Fibroblast of mammary gland (primary cell): Measurements from ENCODE around the gene BPGM.

Experiments used
- DNase-seq: peaks from one replicate; pipeline ENCODE4 v3.0.0-alpha.2; 2010; ENCODE audit warnings: low read depth
- H3K4me3 ChIP-seq: 2 replicates; pipeline ENCODE4 v1.5.1; 2011; ENCODE audit warnings: low read depth, mild to moderate bottlenecking, low read length, moderate library complexity; ENCODE audit not compliant: control insufficient read depth
- TF ChIP-seq, protein P1 (sequence below): conservative IDR thresholded peaks from 2 replicates; pipeline ENCODE4 v1.5.1; 2011; ENCODE audit warnings: low read depth, low read length, inconsistent platforms; ENCODE audit not compliant: control insufficient read depth, insufficient read depth

Gene BPGM

DNA sequence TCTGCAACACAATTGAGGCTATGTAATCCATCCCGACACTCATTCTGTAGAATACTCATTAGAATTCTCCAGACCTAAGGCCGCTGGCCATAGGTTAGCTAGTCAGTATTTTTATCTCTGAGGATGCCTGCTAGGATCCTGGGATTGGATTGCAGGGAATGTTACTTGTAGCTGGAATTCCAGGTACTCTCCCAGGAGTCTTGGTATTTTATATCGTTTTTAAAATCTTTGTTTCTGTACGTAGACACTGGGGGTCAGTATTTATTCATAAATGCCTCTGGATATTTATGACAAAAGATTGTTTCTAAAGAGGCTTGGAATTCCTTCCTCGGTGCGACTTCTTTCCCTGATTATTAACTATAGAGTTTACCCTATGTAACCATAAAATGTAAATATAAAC, 40.1 kb downstream of the BPGM start:
- TF ChIP-seq, protein P1, sequence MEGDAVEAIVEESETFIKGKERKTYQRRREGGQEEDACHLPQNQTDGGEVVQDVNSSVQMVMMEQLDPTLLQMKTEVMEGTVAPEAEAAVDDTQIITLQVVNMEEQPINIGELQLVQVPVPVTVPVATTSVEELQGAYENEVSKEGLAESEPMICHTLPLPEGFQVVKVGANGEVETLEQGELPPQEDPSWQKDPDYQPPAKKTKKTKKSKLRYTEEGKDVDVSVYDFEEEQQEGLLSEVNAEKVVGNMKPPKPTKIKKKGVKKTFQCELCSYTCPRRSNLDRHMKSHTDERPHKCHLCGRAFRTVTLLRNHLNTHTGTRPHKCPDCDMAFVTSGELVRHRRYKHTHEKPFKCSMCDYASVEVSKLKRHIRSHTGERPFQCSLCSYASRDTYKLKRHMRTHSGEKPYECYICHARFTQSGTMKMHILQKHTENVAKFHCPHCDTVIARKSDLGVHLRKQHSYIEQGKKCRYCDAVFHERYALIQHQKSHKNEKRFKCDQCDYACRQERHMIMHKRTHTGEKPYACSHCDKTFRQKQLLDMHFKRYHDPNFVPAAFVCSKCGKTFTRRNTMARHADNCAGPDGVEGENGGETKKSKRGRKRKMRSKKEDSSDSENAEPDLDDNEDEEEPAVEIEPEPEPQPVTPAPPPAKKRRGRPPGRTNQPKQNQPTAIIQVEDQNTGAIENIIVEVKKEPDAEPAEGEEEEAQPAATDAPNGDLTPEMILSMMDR: peak; percentile 41
- DNase-seq: peak; percentile 54
- no peak overlapping the region for H3K4me3 ChIP-seq

DNA sequence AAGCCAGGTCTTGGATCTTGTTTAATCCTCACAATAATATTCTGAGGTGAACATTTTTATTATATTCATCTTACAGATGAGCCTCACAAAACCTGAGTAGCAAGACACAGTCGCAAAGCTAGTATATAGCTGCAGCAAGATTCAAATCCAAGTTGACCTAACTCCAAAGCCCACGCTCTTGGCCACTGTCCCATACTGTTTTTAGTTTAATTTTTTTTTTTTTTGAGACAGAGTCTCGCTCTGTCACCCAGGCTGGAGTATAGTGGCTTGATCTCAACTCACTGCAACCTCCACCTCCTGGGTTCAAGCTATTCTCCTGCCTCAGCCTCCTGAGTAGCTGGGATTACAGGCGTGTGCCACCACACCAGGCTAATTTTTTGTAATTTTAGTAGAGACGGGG, 42.9 kb downstream of the BPGM start:
- H3K4me3 ChIP-seq: peak overlapping the region; percentile 25
- DNase-seq: peak; percentile 33

DNA sequence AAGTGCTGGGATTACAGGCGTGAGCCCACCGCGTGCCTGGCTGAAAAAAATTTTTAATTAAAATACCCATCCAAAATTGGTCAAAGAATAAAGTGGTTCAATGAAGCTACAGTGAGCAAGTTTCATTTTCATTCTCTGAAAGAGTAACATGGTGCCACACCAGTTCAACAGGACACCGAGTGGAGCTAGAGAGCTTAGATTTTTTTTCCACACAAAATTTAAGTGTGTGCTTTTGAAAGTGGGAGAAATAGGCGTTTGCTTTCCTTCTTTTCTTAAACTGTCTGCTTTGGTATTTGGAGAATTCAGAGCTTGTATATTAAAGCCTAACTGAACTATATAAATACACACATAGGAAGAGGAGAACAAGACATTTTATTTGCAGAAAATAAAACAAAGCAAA, 43.4 kb downstream of the BPGM start:
- DNase-seq: peak; percentile 72
- TF ChIP-seq, protein P1: peak; percentile 67
- peak overlapping the region; percentile 25 for H3K4me3 ChIP-seq

- no peak overlapping the region for H3K4me3 ChIP-seq
- DNase-seq: no peak
- TF ChIP-seq, protein P1: no peak
Observed at GRCh38 chr7:134690614-134691504, 44.2 kb downstream of the BPGM start.

DNA sequence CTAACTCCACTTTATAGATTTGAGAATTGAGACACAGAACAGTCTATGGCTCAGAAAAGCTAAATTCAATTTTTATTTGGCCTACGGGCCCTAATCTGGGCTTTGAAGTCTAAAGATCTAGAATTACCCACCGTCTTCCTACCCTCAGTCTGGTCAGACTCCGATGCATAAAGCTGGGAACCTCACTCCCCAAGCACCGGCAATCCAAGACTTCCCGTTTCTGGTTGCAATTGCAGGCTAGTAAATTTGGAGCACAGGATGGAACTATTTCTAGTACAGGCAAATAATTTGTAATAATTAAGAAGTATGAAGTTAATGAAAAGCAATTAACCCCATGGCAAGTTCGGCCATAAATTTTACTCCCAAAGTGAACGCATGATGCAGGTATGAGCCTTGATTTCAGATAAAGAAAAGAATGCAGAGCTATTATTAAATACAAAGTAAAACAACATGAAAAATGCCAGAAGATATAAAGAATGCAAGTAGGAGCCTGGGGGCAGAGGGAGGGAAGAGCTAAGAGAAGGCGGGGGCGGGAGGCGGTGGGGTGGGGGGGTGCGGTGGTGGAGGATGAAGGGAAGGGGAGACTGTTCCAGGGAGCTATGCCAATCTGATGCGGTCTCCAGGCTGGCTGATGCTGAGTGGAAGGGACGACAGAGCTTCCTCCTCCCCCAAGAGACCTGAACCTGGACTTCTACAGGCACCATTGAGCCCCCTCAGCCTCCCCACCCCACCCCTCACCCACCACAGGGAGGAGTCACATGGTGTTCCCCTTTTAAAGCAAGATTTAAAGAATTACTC, 45.1 kb downstream of the BPGM start:
- no peak overlapping the region for H3K4me3 ChIP-seq
- DNase-seq: peak; percentile 54

GRCh38 chr7:134692344-134692705, 45.7 kb downstream of the BPGM start:
- TF ChIP-seq, protein P1: no peak
- no peak overlapping the region for H3K4me3 ChIP-seq
- no peak for DNase-seq

More for the DNA sequence above, 45.1 kb downstream of the BPGM start:
- TF ChIP-seq, protein P1: no peak

GRCh38 chr7:134693256-134693655, 46.6 kb downstream of the BPGM start:
- DNase-seq: peak; percentile 97
- TF ChIP-seq, protein P1: no peak
- no peak overlapping the region for H3K4me3 ChIP-seq
